ENCODE measurements around the gene CDON. TPM values are rescaled to one million over a fixed set of nuclear protein-coding genes. Genes with fewer than 3 reads are reported as not detected.

Gene CDON
- total RNA-seq, 4 donors from 2014 or later = 14.2 to 40.9 (median 29.1) TPM

DNA sequence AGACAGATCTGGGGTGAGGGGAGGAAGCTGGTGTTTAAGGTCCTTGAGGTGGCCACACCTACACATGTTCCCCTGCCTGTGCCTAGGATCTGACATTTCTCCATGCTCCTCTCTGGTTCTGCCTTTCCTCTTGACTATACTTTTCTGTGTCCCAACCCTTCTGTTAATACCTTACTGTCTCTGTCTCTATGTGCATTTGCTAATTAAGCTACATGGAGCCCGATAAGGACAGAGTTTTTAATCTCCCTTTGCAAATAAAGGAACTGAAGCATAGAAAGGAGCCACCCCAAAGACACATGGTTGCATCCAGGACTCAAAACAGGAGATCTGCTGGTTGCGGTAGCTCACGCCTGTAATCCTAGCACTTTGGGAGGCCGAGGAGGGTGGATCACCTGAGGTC is 33.1 kb upstream of the CDON start:
- H3K27me3 ChIP-seq = no peaks in the 10 kb centered on the region
- H3K9me3 ChIP-seq = no peaks in the 10 kb centered on the region
- H3K27ac ChIP-seq = no peak overlapping the region
- H3K4me3 ChIP-seq = no peak overlapping the region
- H3K36me3 ChIP-seq = no peaks in the 10 kb centered on the region
- 79% methylated on average over 3 of the region's 4 CpGs; no CpG with 5 or more reads in 1 of the 2 donors for WGBS, 2 donors (ENCODE audit: low coverage in 1 of 2)
- no peak for ATAC-seq
- H3K4me1 ChIP-seq = no peaks in the 10 kb centered on the region
- TF ChIP-seq EP300 (IDR thresholded peaks at IDR 0.05) (no peak), POLR2A (IDR thresholded peaks at IDR 0.05) (no peak), POLR2AphosphoS5 (IDR thresholded peaks at IDR 0.05) (no peak)
- TF ChIP-seq, protein P1, sequence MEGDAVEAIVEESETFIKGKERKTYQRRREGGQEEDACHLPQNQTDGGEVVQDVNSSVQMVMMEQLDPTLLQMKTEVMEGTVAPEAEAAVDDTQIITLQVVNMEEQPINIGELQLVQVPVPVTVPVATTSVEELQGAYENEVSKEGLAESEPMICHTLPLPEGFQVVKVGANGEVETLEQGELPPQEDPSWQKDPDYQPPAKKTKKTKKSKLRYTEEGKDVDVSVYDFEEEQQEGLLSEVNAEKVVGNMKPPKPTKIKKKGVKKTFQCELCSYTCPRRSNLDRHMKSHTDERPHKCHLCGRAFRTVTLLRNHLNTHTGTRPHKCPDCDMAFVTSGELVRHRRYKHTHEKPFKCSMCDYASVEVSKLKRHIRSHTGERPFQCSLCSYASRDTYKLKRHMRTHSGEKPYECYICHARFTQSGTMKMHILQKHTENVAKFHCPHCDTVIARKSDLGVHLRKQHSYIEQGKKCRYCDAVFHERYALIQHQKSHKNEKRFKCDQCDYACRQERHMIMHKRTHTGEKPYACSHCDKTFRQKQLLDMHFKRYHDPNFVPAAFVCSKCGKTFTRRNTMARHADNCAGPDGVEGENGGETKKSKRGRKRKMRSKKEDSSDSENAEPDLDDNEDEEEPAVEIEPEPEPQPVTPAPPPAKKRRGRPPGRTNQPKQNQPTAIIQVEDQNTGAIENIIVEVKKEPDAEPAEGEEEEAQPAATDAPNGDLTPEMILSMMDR (IDR thresholded peaks at IDR 0.05) = no peak

DNA sequence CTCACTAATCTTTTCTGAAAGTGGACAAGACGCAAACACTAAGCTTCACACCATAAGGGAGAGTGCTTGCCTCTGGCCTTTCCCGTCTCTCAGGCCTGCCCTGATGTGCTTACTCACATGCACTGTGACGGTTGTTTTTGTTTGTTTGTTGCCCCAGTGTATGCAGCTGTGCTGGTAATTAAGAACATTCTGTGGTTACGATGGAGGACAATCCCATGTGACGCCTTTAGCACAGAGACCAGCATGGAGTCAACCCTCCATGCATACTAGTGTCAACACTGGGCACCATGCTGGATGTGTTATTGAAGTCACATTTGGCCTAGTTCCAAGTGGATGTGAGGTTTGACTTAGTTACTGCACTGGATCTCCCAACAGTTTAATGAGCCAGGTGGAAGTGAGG is 27.8 kb upstream of the CDON start:
- Histone ChIP-seq H3K36me3 (no peaks in the 10 kb centered on the region), H3K4me3 (no peak overlapping the region), H3K27ac (no peak overlapping the region), H3K9me3 (no peaks in the 10 kb centered on the region), H3K27me3 (no peaks in the 10 kb centered on the region), H3K4me1 (no peaks in the 10 kb centered on the region)
- WGBS, 2 donors (ENCODE audit: low coverage in 1 of 2) = 100% methylated on average over 1 to 2 of the region's 5 CpGs
- no peak for ATAC-seq
- TF ChIP-seq POLR2AphosphoS5 (IDR thresholded peaks at IDR 0.05) = no peak
- no peak for TF ChIP-seq POLR2A (IDR thresholded peaks at IDR 0.05)
- no peak for TF ChIP-seq EP300 (IDR thresholded peaks at IDR 0.05)
- TF ChIP-seq, protein P1 (IDR thresholded peaks at IDR 0.05) = no peak

DNA sequence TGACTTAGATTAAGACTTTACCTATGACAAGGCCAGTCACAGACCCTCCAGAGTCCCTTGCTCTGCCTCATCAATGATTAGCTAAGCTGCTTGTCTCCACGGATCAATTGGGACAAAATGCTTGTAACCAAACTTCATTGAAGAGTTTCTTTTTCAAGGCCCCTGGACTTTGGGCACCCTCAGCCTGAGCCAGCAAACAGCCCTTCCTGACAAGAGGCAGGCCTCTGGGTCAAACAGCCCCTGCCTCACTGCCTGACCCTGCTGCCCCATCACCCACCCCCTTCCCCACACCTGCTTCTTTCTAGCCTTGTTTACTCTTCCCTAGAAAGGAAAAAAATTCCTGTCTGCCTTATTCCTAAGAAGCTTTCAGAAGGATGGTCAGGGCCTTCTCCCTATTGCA is 26.3 kb upstream of the CDON start:
- Histone ChIP-seq H3K27ac (no peak overlapping the region), H3K4me1 (no peaks in the 10 kb centered on the region), H3K9me3 (no peaks in the 10 kb centered on the region), H3K4me3 (no peak overlapping the region), H3K36me3 (no peaks in the 10 kb centered on the region), H3K27me3 (no peaks in the 10 kb centered on the region)
- TF ChIP-seq POLR2AphosphoS5 (IDR thresholded peaks at IDR 0.05) = no peak
- no peak for TF ChIP-seq EP300 (IDR thresholded peaks at IDR 0.05)
- TF ChIP-seq, protein P1 (IDR thresholded peaks at IDR 0.05) = no peak
- no peak for TF ChIP-seq POLR2A (IDR thresholded peaks at IDR 0.05)
- 100% methylated on average over 1 of the region's 1 CpG; no CpG with 5 or more reads in 1 of the 2 donors for WGBS, 2 donors (ENCODE audit: low coverage in 1 of 2)
- ATAC-seq = no peak

DNA sequence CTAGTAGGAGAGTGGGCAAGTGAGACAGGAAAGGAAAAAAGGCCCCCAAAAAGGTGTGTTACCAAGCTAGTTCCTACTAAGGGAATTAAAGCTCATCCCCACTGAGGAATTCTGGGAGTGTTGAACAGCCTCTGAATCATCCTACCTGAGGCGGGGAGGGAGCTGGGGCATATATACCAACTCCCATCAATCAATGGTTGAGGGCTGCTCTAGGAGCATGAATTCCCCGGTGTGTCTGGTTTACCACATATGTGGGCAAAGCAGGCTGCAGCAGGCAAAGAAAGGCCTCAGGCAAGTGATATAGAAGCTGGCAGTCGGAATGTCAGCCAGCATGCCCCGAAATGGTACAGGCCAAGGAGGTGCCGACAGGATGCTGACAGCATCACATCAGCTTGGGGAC is 23.6 kb upstream of the CDON start:
- no peak for ATAC-seq
- Histone ChIP-seq H3K36me3 (no peaks in the 10 kb centered on the region), H3K27me3 (no peaks in the 10 kb centered on the region), H3K9me3 (no peaks in the 10 kb centered on the region), H3K4me3 (no peak overlapping the region), H3K27ac (no peak overlapping the region), H3K4me1 (no peaks in the 10 kb centered on the region)
- TF ChIP-seq POLR2AphosphoS5 (IDR thresholded peaks at IDR 0.05) = no peak
- TF ChIP-seq POLR2A (IDR thresholded peaks at IDR 0.05) = no peak
- TF ChIP-seq, protein P1 (IDR thresholded peaks at IDR 0.05) = no peak
- TF ChIP-seq EP300 (IDR thresholded peaks at IDR 0.05) = no peak
- WGBS, 2 donors (ENCODE audit: low coverage in 1 of 2) = 77 to 100% methylated on average over 4 to 5 of the region's 5 CpGs

DNA sequence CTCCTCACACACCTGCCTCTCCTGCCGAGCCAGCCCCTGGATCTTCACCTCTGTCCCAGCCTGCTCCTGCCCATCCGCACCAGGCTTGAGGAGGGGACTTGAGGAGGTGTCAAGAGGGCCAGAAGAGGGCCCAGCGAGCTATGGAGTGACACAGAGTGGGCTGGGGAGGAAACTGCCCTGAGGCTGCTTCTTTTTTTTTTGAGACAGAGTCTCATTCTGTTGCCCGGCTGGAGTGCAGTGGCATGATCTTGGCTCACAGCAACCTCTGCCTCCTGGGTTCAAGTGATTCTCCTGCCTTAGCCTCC is 21.9 kb upstream of the CDON start:
- no peaks in the 10 kb centered on the region for H3K36me3 ChIP-seq
- no peak for ATAC-seq
- H3K9me3 ChIP-seq = no peaks in the 10 kb centered on the region
- peaks cover 0 to 14% (median 12%) of the 10 kb centered on the region in 3 donors for H3K4me1 ChIP-seq
- TF ChIP-seq EP300 (IDR thresholded peaks at IDR 0.05) (no peak), POLR2AphosphoS5 (IDR thresholded peaks at IDR 0.05) (no peak), POLR2A (IDR thresholded peaks at IDR 0.05) (no peak)
- TF ChIP-seq, protein P1 (IDR thresholded peaks at IDR 0.05) = no peak
- 79 to 100% methylated on average over 1 to 3 of the region's 4 CpGs for WGBS, 2 donors (ENCODE audit: low coverage in 1 of 2)
- no peaks in the 10 kb centered on the region for H3K27me3 ChIP-seq
- no peak overlapping the region for H3K4me3 ChIP-seq
- H3K27ac ChIP-seq = no peak overlapping the region
